MM.1S (cell line): ENCODE data around the gene AMPD2.

Experiments
- EZH2 ChIP-seq: fragments of 300-600 bp; sonication (generic); optimal IDR thresholded peaks from 2 replicates; pipeline ENCODE3; 2017; ENCODE audit warnings: low read depth, mild to moderate bottlenecking, antibody characterized with exemption, low read length, mixed read lengths
- EZH2phosphoT487 ChIP-seq: fragments of 300-600 bp; sonication (generic); IDR thresholded peaks from 2 replicates; pipeline ENCODE4 v1.6.1; 2018; ENCODE audit warnings: antibody characterized with exemption, low read length
- TF ChIP-seq, protein P1 (sequence below): fragments of 300-600 bp; sonication (generic); IDR thresholded peaks from 2 replicates; pipeline ENCODE4 v1.5.1; 2016; ENCODE audit warnings: antibody characterized with exemption, low read length, mixed read lengths

DNA sequence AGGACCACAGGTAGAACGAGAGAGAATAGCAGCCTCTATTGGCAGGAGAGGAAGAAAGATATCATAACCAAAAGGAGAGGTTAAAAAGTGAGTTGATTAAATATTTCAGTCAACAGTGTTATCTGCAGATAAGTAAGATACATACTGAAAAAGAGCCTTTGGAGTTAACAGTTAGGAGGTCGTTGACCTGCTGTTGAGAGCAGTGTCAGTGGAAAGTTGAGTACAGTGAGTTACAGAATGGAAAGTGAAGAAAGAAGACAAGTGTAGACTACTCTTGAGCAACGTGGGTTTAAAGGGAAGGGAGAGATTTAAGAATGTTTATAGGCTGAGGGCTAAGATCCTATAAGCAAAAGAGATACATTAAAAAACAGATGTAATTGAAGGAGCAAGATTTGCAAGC, 30.5 kb upstream of the AMPD2 start:
- TF ChIP-seq, protein P1, sequence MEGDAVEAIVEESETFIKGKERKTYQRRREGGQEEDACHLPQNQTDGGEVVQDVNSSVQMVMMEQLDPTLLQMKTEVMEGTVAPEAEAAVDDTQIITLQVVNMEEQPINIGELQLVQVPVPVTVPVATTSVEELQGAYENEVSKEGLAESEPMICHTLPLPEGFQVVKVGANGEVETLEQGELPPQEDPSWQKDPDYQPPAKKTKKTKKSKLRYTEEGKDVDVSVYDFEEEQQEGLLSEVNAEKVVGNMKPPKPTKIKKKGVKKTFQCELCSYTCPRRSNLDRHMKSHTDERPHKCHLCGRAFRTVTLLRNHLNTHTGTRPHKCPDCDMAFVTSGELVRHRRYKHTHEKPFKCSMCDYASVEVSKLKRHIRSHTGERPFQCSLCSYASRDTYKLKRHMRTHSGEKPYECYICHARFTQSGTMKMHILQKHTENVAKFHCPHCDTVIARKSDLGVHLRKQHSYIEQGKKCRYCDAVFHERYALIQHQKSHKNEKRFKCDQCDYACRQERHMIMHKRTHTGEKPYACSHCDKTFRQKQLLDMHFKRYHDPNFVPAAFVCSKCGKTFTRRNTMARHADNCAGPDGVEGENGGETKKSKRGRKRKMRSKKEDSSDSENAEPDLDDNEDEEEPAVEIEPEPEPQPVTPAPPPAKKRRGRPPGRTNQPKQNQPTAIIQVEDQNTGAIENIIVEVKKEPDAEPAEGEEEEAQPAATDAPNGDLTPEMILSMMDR, result no peak
- TF ChIP-seq EZH2 (no peak), EZH2phosphoT487 (no peak)
